Iris pigment epithelial cell (primary cell): ENCODE results near the gene TGFB2.

ENCODE experiments used
- DNase-seq: peaks from one replicate; pipeline ENCODE4 v3.0.0-alpha.2; 2011; ENCODE audit warnings: low read depth

TGFB2 gene

GRCh38 chr1:218388591-218388990, 43.5 kb downstream of the TGFB2 start:
- DNase-seq = no peak

GRCh38 chr1:218390618-218391017, 45.5 kb downstream of the TGFB2 start:
- DNase-seq = peak; percentile 39

- DNase-seq = no peak
Observed at GRCh38 chr1:218392780-218393179, 47.6 kb downstream of the TGFB2 start.

- no peak for DNase-seq
Observed at GRCh38 chr1:218394416-218394815, 49.3 kb downstream of the TGFB2 start.

GRCh38 chr1:218394989-218395388, 49.9 kb downstream of the TGFB2 start:
- no peak for DNase-seq

- peak; percentile 49 for DNase-seq
Observed at GRCh38 chr1:218395916-218396315, 50.8 kb downstream of the TGFB2 start.

- DNase-seq = peak; percentile 86
Observed at GRCh38 chr1:218397752-218398339, 52.7 kb downstream of the TGFB2 start.

- DNase-seq = no peak
Observed at GRCh38 chr1:218400624-218401023, 55.5 kb downstream of the TGFB2 start.

GRCh38 chr1:218401441-218401997, 56.4 kb downstream of the TGFB2 start:
- no peak for DNase-seq

GRCh38 chr1:218401998-218402785, 57.1 kb downstream of the TGFB2 start:
- DNase-seq = no peak

GRCh38 chr1:218402786-218403120, 57.6 kb downstream of the TGFB2 start:
- no peak for DNase-seq

GRCh38 chr1:218403300-218403699, 58.2 kb downstream of the TGFB2 start:
- DNase-seq = no peak

- no peak for DNase-seq
Observed at GRCh38 chr1:218407630-218408029, 62.5 kb downstream of the TGFB2 start.

- DNase-seq = no peak
Observed at GRCh38 chr1:218408135-218408534, 63.0 kb downstream of the TGFB2 start.

GRCh38 chr1:218408942-218409341, 63.8 kb downstream of the TGFB2 start:
- no peak for DNase-seq

- DNase-seq = peak; percentile 46
Observed at GRCh38 chr1:218409946-218410510, 64.9 kb downstream of the TGFB2 start.

GRCh38 chr1:218411101-218411500, 66.0 kb downstream of the TGFB2 start:
- DNase-seq = no peak

- DNase-seq = peak; percentile 57
Observed at GRCh38 chr1:218412171-218412570, 67.0 kb downstream of the TGFB2 start.

- DNase-seq = no peak
Observed at GRCh38 chr1:218413179-218413578, 68.0 kb downstream of the TGFB2 start.

- no peak for DNase-seq
Observed at GRCh38 chr1:218414060-218414728, 69.1 kb downstream of the TGFB2 start.

GRCh38 chr1:218415726-218416125, 70.6 kb downstream of the TGFB2 start:
- no peak for DNase-seq

- DNase-seq = no peak
Observed at GRCh38 chr1:218421531-218421930, 76.4 kb downstream of the TGFB2 start.

- DNase-seq = no peak
Observed at GRCh38 chr1:218424502-218424901, 79.4 kb downstream of the TGFB2 start.
